GM12872 (cell line): Measurements from ENCODE around the gene HSPE1.

Source experiments
- TF ChIP-seq, protein P1 (sequence below): IDR thresholded peaks from 3 replicates; pipeline ENCODE4 v1.5.1; 2011; ENCODE audit warnings: low read depth, mild to moderate bottlenecking, low read length, moderate library complexity; ENCODE audit not compliant: insufficient read depth

The HSPE1 gene

DNA sequence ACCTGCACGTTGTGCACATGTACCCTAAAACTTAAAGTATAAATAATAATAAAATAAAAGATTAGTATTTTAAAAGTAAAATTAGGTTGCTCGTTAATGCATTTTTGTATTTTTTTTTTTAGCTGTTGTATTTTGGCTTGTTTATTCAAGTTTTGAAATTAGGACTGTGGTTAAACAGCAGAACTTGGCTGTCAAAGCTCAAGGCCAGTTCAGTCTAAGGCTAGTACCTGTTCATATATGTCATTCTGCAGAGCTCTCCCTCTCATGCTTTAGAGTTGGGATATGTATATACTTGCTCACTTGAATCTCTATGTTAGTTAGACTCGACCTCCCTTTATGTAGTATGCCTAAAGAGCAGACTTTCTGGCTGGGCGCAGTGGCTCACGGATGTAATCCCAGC lies 48.4 kb downstream of the HSPE1 start:
- TF ChIP-seq, protein P1, sequence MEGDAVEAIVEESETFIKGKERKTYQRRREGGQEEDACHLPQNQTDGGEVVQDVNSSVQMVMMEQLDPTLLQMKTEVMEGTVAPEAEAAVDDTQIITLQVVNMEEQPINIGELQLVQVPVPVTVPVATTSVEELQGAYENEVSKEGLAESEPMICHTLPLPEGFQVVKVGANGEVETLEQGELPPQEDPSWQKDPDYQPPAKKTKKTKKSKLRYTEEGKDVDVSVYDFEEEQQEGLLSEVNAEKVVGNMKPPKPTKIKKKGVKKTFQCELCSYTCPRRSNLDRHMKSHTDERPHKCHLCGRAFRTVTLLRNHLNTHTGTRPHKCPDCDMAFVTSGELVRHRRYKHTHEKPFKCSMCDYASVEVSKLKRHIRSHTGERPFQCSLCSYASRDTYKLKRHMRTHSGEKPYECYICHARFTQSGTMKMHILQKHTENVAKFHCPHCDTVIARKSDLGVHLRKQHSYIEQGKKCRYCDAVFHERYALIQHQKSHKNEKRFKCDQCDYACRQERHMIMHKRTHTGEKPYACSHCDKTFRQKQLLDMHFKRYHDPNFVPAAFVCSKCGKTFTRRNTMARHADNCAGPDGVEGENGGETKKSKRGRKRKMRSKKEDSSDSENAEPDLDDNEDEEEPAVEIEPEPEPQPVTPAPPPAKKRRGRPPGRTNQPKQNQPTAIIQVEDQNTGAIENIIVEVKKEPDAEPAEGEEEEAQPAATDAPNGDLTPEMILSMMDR: no peak
